Measurements from ENCODE around the gene TCFL5. TPM values are rescaled to one million over a fixed set of nuclear protein-coding genes. Genes with fewer than 3 reads are reported as not detected.

Gene TCFL5
- total and polyA plus RNA-seq, 10 of the 15 experiments (the other 5 are each of a cell fraction or from before 2014, with no cell fraction given) = 0.48 to 8.1 (median 3.8) TPM

GRCh38 chr20:62834967-62835730 lies 26.5 kb downstream of the TCFL5 start:
- 76% methylated on average over 24 of the region's 24 CpGs for WGBS (ENCODE audit: insufficient coverage, insufficient replicate concordance, low lambda C conversion rate, missing lambda C conversion rate)
- ChIA-PET CTCF (interaction anchor here (0.6 kb wide), 1 partner anchor 9 kb away, joined by 5 read pairs; no protein-coding TSS in a partner anchor), RAD21 (ENCODE audit: unreplicated experiment) (no interaction called here), POLR2A (no interaction called here), SMC1A (ENCODE audit: uncharacterized antibody, unreplicated experiment) (no interaction called here)
- BruUV-seq (replicated peaks) = no TSS peak
- FAIRE-seq (no peak), DNase-seq (ENCODE audit: low read depth, low spot score) (no peak), ATAC-seq (no peak)
- H3K27ac ChIP-seq (ENCODE audit: control insufficient read depth, insufficient read depth) = no peak overlapping the region
- no peak overlapping the region for H3K4me3 ChIP-seq
- no peaks in the 10 kb centered on the region for H4K20me1 ChIP-seq (ENCODE audit: control insufficient read depth, insufficient read depth)
- TF ChIP-seq ATF3 (IDR thresholded peaks at IDR 0.05; ENCODE audit: borderline replicate concordance, extremely low read depth, low read depth, low read length) = no peak
- no peak for TF ChIP-seq ETV6 (conservative IDR thresholded peaks at IDR 0.05 in 1 of 2, IDR thresholded peaks at IDR 0.05 in 1 of 2; ENCODE audit: borderline replicate concordance in 1 of 2, low read depth in 1 of 2)
- no peak for TF ChIP-seq CHD2 (IDR thresholded peaks at IDR 0.05; ENCODE audit: borderline replicate concordance, low read depth, low read length)
- TF ChIP-seq IKZF2 (IDR thresholded peaks at IDR 0.05) = no peak
- TF ChIP-seq CHD4 (IDR thresholded peaks at IDR 0.05) = no peak
- TF ChIP-seq CBFB (IDR thresholded peaks at IDR 0.05; ENCODE audit: low read depth) = no peak
- TF ChIP-seq USF2 (IDR thresholded peaks at IDR 0.05; ENCODE audit: borderline replicate concordance, low read depth, low read length) = no peak
- TF ChIP-seq ZBTB33 (IDR thresholded peaks at IDR 0.05) = no peak
- no peak for TF ChIP-seq BRCA1 (IDR thresholded peaks at IDR 0.05; ENCODE audit: low read depth, low read length)
- TF ChIP-seq NFXL1 (IDR thresholded peaks at IDR 0.05; ENCODE audit: borderline replicate concordance) = no peak
- TF ChIP-seq SPI1 (IDR thresholded peaks at IDR 0.05; ENCODE audit: borderline replicate concordance, insufficient read depth, low read depth, low read length) = no peak
- no peak for TF ChIP-seq E2F4 (IDR thresholded peaks at IDR 0.05; ENCODE audit: low read depth, low read length)
- no peak for TF ChIP-seq IKZF1 (conservative IDR thresholded peaks at IDR 0.05)
- no peak for TF ChIP-seq CHD1 (IDR thresholded peaks at IDR 0.05; ENCODE audit: low read depth, low read length)
- no peak for TF ChIP-seq STAT1 (conservative IDR thresholded peaks at IDR 0.05)
- no peak for TF ChIP-seq HCFC1 (IDR thresholded peaks at IDR 0.05; ENCODE audit: low read length)
- intact Hi-C loops (cut with micrococcal nuclease; ENCODE audit: unreplicated experiment) = no loop called here
- in situ Hi-C loops (cut with MboI) = no loop called here
- H3K27me3 ChIP-seq (replicated peaks in 1 of 2; ENCODE audit: control insufficient read depth in 2 of 2, insufficient read depth in 2 of 2, low read length in 1 of 2) = peaks cover 0 to 3% of the 10 kb centered on the region in 2 experiments; a peak in 2 of 4 replicates
- H3K4me1 ChIP-seq (ENCODE audit: control insufficient read depth, insufficient read depth, low read length) = peaks cover 20% of the 10 kb centered on the region
- no peak overlapping the region for H3K4me2 ChIP-seq (ENCODE audit: control insufficient read depth, insufficient read depth)
- no peaks in the 10 kb centered on the region for H3K36me3 ChIP-seq (ENCODE audit: control insufficient read depth in 2 of 2, insufficient read depth in 2 of 2, low read length in 1 of 2)
- no peak overlapping the region for H2AFZ ChIP-seq (ENCODE audit: control insufficient read depth, low read depth, low read length)
- no peak overlapping the region for H3K9ac ChIP-seq (ENCODE audit: control insufficient read depth, insufficient read depth, low read length)
- no peaks in the 10 kb centered on the region for H3K79me2 ChIP-seq (ENCODE audit: control insufficient read depth, insufficient read depth, low read length)
- no peaks in the 10 kb centered on the region for H3K9me3 ChIP-seq (replicated peaks; ENCODE audit: control insufficient read depth, insufficient read depth, low read length)
